Omental fat pad (tissue), 4 donors: ENCODE data around the gene DPP6. TPM values are rescaled to one million over a fixed set of nuclear protein-coding genes. Genes with fewer than 3 reads are reported as not detected.

Source experiments
- ATAC-seq: fragments of 150-250 bp; one replicate; pipeline ENCODE4 v1.9.1; 2016; ENCODE audit warnings: mild to moderate bottlenecking, moderate library complexity; ENCODE audit not compliant: low FRiP score
- DNase-seq: peaks from one replicate; pipeline ENCODE4 v3.0.0-alpha.2; 2019; ENCODE audit warnings: low spot score
- CTCF ChIP-seq, 3 donors: fragments of 450-650 bp; IDR thresholded peaks; one replicate each; pipeline ENCODE4 v1.5.1; 2016 to 2017; ENCODE audit warnings: antibody characterized with exemption in 3 of 3, mild to moderate bottlenecking in 3 of 3, moderate library complexity in 2 of 3
- total RNA-seq, 4 donors: library from RNA; depleted of rRNA; stranded (reverse); fragments of >200 nt; gene quantifications; one replicate each; pipeline ENCODE4 v1.1.0, GENCODE V29; 2016

DPP6 gene
- total RNA-seq, 4 donors from 2014 or later = 0.13 to 1.8 (median 1.3) TPM

- ATAC-seq (no peak), DNase-seq (no peak)
- no peak for TF ChIP-seq CTCF (IDR thresholded peaks at IDR 0.05)
These were observed 885.6 kb downstream of the DPP6 start for GRCh38 chr7:154937837-154938236.

- TF ChIP-seq CTCF (IDR thresholded peaks at IDR 0.05) = no peak
- no peak for DNase-seq
- ATAC-seq = no peak
These were observed 890.5 kb downstream of the DPP6 start for GRCh38 chr7:154942691-154943090.
